GM12891 (cell line): ENCODE results near the gene CDH13.

ENCODE experiments used
- POLR2A ChIP-seq: IDR thresholded peaks from 2 replicates; pipeline ENCODE4 v1.6.1; 2011; ENCODE audit warnings: low read depth, low read length, control low read depth
- POLR2AphosphoS5 ChIP-seq: IDR thresholded peaks from 2 replicates; pipeline ENCODE4 v1.6.1; 2011; ENCODE audit warnings: low read depth, low read length, control low read depth

GRCh38 chr16:82701442-82701955, 74.7 kb downstream of the CDH13 start:
- TF ChIP-seq POLR2A (no peak), POLR2AphosphoS5 (no peak)
